NCI-H2227 treated with DMSO at 0.1 percent for 48 hours (cell line): Measurements from ENCODE around the gene RAB2B.
A peak's percentile ranks its signal among the peaks of the same experiment; 100 is the strongest.

Experiments
- DNase-seq: peaks from one replicate; lab custom pipeline; 2025; lab: John Stamatoyannopoulos, UW

Gene RAB2B

GRCh38 chr14:21476925-21477681 is at the start of gene RAB2B, which contains the start of gene TOX4:
Gene RAB2B, minus strand, starts transcription at chr14:21476959. Its CDS starts 87 bp downstream, at chr14:21476872.
Gene TOX4, plus strand, starts transcription at chr14:21477195. Its CDS starts 84 bp downstream, at chr14:21477279.
- DNase-seq = peak; percentile 99

GRCh38 chr14:21525962-21526671 is 49.4 kb upstream of the RAB2B start, which contains the start of gene SALL2:
Gene SALL2, minus strand, starts transcription at chr14:21526346. Its CDS starts 219 bp downstream, at chr14:21526127.
- peak; percentile 87 for DNase-seq

- no peak for DNase-seq
Observed at GRCh38 chr14:21525571-21525961, 48.8 kb upstream of the RAB2B start.

- DNase-seq = no peak
Observed at GRCh38 chr14:21524575-21525490, 48.1 kb upstream of the RAB2B start.

GRCh38 chr14:21523203-21523602 is 46.4 kb upstream of the RAB2B start:
- no peak for DNase-seq

- no peak for DNase-seq
Observed at GRCh38 chr14:21521501-21521900, 44.7 kb upstream of the RAB2B start.

- DNase-seq = no peak
Observed at GRCh38 chr14:21520767-21521166, 44.0 kb upstream of the RAB2B start.

GRCh38 chr14:21518725-21519124 is 42.0 kb upstream of the RAB2B start:
- DNase-seq = no peak

- DNase-seq = no peak
Observed at GRCh38 chr14:21514341-21514740, 37.6 kb upstream of the RAB2B start.

GRCh38 chr14:21510735-21511657 is 34.2 kb upstream of the RAB2B start, which contains the start of gene METTL3:
Gene METTL3, minus strand, starts transcription at chr14:21511340. Its CDS starts 117 bp downstream, at chr14:21511223.
- DNase-seq = peak; percentile 99

- DNase-seq = no peak
Observed at GRCh38 chr14:21509432-21510143, 32.8 kb upstream of the RAB2B start.

GRCh38 chr14:21506557-21506956 is 29.8 kb upstream of the RAB2B start:
- no peak for DNase-seq

- DNase-seq = no peak
Observed at GRCh38 chr14:21505012-21505553, 28.3 kb upstream of the RAB2B start.

- DNase-seq = no peak
Observed at GRCh38 chr14:21503376-21503775, 26.6 kb upstream of the RAB2B start.

- DNase-seq = no peak
Observed at GRCh38 chr14:21501568-21501967, 24.8 kb upstream of the RAB2B start.

GRCh38 chr14:21498540-21499526 is 22.1 kb upstream of the RAB2B start:
- DNase-seq = peak; percentile 47

- DNase-seq = no peak
Observed at GRCh38 chr14:21496453-21496852, 19.7 kb upstream of the RAB2B start.

- DNase-seq = no peak
Observed at GRCh38 chr14:21494902-21495762, 18.4 kb upstream of the RAB2B start.
